Lower leg skin (tissue), 3 donors: ENCODE results near the gene SORT1.

Source experiments
- POLR2A ChIP-seq, 2 donors: fragments of 450-650 bp; IDR thresholded peaks; one replicate each; pipeline ENCODE4 v1.6.1; 2016 to 2017; ENCODE audit warnings: antibody characterized with exemption in 2 of 2, mild to moderate bottlenecking in 1 of 2, moderate library complexity in 1 of 2
- TF ChIP-seq, protein P1 (sequence below), 3 donors: fragments of 450-650 bp; IDR thresholded peaks; one replicate each; pipeline ENCODE4 v1.5.1; 2016; ENCODE audit warnings: antibody characterized with exemption in 3 of 3, mild to moderate bottlenecking in 3 of 3, moderate library complexity in 2 of 3

DNA sequence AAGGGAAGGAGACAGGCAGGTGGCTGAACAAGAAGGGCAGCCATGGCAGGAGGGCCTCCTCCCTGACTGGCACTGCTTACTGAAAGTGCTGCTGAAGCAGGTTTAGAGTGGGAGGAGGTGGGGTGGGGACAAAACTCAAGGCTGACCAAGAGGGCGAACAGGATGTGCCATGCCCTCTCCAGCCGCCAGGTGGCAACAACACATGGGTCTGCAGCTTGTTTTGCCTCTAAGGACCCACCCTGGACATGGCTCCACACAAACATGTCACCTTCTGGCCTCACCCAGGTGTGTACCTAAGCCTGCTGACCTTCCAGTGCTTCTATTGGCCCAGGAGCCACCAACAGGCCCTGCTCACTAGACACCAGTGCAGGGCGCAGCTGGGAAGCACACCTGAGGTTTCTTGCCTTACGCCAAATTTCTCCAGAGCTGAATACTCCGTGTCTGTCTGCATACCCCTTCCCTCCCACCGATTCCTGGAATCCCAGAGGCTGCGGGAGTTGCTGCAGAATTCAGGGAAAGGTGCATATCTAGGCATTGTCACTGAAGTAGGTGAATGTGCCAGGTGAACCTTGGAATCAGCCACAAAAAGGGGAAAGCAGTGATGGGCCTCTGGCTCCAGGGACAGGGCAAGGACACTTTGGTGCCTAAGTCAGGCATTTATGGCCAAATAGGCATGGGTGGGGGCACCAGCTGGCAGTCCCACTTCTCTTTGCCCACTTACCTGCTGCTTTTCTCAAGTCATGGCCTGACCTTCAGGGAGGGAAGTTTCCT is 120.1 kb downstream of the SORT1 start:
- TF ChIP-seq, protein P1, sequence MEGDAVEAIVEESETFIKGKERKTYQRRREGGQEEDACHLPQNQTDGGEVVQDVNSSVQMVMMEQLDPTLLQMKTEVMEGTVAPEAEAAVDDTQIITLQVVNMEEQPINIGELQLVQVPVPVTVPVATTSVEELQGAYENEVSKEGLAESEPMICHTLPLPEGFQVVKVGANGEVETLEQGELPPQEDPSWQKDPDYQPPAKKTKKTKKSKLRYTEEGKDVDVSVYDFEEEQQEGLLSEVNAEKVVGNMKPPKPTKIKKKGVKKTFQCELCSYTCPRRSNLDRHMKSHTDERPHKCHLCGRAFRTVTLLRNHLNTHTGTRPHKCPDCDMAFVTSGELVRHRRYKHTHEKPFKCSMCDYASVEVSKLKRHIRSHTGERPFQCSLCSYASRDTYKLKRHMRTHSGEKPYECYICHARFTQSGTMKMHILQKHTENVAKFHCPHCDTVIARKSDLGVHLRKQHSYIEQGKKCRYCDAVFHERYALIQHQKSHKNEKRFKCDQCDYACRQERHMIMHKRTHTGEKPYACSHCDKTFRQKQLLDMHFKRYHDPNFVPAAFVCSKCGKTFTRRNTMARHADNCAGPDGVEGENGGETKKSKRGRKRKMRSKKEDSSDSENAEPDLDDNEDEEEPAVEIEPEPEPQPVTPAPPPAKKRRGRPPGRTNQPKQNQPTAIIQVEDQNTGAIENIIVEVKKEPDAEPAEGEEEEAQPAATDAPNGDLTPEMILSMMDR (IDR thresholded peaks at IDR 0.05): peak in 1 of 3 donors; percentile 76
- TF ChIP-seq POLR2A (IDR thresholded peaks at IDR 0.05): no peak
